AG09309 (cell line): ENCODE results near the gene KCTD16.

Experiments
- DNase-seq: peaks from one replicate; pipeline ENCODE4 v3.0.0-alpha.2; 2010; ENCODE audit warnings: low read depth
- H3K4me3 ChIP-seq: 2 replicates; pipeline ENCODE4 v1.5.1; 2011; ENCODE audit warnings: mild to moderate bottlenecking, low read depth, low read length, moderate library complexity; ENCODE audit not compliant: control insufficient read depth
- CTCF ChIP-seq: IDR thresholded peaks from 2 replicates; pipeline ENCODE4 v1.5.1; 2011; ENCODE audit warnings: mild to moderate bottlenecking, low read depth, low read length, inconsistent platforms; ENCODE audit not compliant: insufficient read depth, control insufficient read depth; ENCODE audit errors: missing control alignments

Gene KCTD16

GRCh38 chr5:144179226-144179625, 8.6 kb downstream of the KCTD16 start:
- no peak overlapping the region for H3K4me3 ChIP-seq
- DNase-seq = no peak
- no peak for TF ChIP-seq CTCF

GRCh38 chr5:144183254-144183889, 12.7 kb downstream of the KCTD16 start:
- no peak overlapping the region for H3K4me3 ChIP-seq
- peak; percentile 62 for TF ChIP-seq CTCF
- DNase-seq = no peak

- TF ChIP-seq CTCF = no peak
- H3K4me3 ChIP-seq = no peak overlapping the region
- DNase-seq = peak; percentile 95
These were observed 17.1 kb downstream of the KCTD16 start for GRCh38 chr5:144187699-144188294.

- TF ChIP-seq CTCF = no peak
- DNase-seq = peak; percentile 70
- H3K4me3 ChIP-seq = no peak overlapping the region
These were observed 19.2 kb downstream of the KCTD16 start for GRCh38 chr5:144189800-144190429.

GRCh38 chr5:144191531-144191930, 20.9 kb downstream of the KCTD16 start:
- H3K4me3 ChIP-seq = no peak overlapping the region
- no peak for DNase-seq
- TF ChIP-seq CTCF = no peak

- no peak overlapping the region for H3K4me3 ChIP-seq
- TF ChIP-seq CTCF = peak; percentile 39
- no peak for DNase-seq
These were observed 21.3 kb downstream of the KCTD16 start for GRCh38 chr5:144191998-144192397.

GRCh38 chr5:144192661-144193060, 22.0 kb downstream of the KCTD16 start:
- no peak overlapping the region for H3K4me3 ChIP-seq
- DNase-seq = no peak
- TF ChIP-seq CTCF = no peak
